A673 (cell line): Measurements from ENCODE around the gene INVS.

Experiments
- CTCF ChIP-seq: fragments of 300-800, 200-600 bp; sonication (generic); conservative IDR thresholded peaks from 2 replicates; pipeline ENCODE4 v1.5.1; 2017; ENCODE audit warnings: low read depth, mild to moderate bottlenecking, antibody characterized with exemption, low read length, moderate library complexity, mixed read lengths
- EZH2 ChIP-seq: fragments of 200-600 bp; sonication (generic); IDR thresholded peaks from 2 replicates; pipeline ENCODE4 v1.6.1; 2017; ENCODE audit warnings: borderline replicate concordance, low read depth, mild to moderate bottlenecking, mixed read lengths, antibody characterized with exemption, low read length; ENCODE audit not compliant: poor library complexity, severe bottlenecking

DNA sequence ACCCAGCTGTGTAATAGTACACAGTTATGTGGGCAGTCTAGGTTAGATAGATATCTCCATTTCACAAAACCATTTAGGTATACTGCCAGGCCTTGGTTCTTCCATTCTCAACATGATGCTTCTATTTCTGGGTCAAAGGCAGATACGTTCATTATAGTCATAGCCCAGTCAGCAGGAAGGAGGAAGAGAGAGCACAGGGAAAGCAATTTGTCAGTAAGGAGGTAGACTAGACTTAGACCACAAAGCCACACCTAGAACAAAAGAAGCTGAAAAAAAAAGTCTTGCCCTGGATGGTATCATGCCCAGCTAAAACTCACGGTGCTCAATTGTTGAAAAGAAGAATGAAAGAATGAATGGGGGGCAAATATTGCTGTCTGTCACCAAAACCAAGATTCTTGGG, 7.6 kb downstream of the INVS start:
- TF ChIP-seq EZH2 (no peak), CTCF (no peak)
